Activated CD8-positive, alpha-beta memory T cell treated with anti-CD3 and anti-CD28 coated beads for 48 hours (primary cell): ENCODE data around the gene C3orf20.
"Not testable (repeated sequence)": the region's sequence is repeated elsewhere in the genome, so short reads cannot be mapped to it uniquely, and the experiment has no call there.

Experiments used
- DNase-seq, 3 experiments: peaks; one replicate each; pipeline ENCODE4 v3.0.0-alpha.2; 2020; ENCODE audit warnings: low read depth in 2 of 3, low spot score in 2 of 3

Gene C3orf20

GRCh38 chr3:14752979-14753378, 78.0 kb downstream of the C3orf20 start:
- DNase-seq = not testable (repeated sequence)

- DNase-seq = no peak
These were observed 82.3 kb downstream of the C3orf20 start for GRCh38 chr3:14757153-14757700.

GRCh38 chr3:14758297-14758696, 83.4 kb downstream of the C3orf20 start:
- DNase-seq = no peak

GRCh38 chr3:14758959-14759358, 84.0 kb downstream of the C3orf20 start:
- no peak for DNase-seq

GRCh38 chr3:14760185-14760584, 85.2 kb downstream of the C3orf20 start:
- DNase-seq = no peak

GRCh38 chr3:14761121-14761672, 86.3 kb downstream of the C3orf20 start:
- no peak for DNase-seq

GRCh38 chr3:14761866-14762265, 86.9 kb downstream of the C3orf20 start:
- DNase-seq = no peak

- DNase-seq = no peak
These were observed 87.8 kb downstream of the C3orf20 start for GRCh38 chr3:14762701-14763100.

GRCh38 chr3:14764331-14765059, 89.6 kb downstream of the C3orf20 start:
- no peak for DNase-seq

GRCh38 chr3:14765060-14765400, 90.1 kb downstream of the C3orf20 start:
- DNase-seq = no peak

- no peak for DNase-seq
These were observed 90.9 kb downstream of the C3orf20 start for GRCh38 chr3:14765576-14766427.

- no peak for DNase-seq
These were observed 91.7 kb downstream of the C3orf20 start for GRCh38 chr3:14766428-14767244.

- no peak for DNase-seq
These were observed 92.5 kb downstream of the C3orf20 start for GRCh38 chr3:14767245-14768051.

- no peak for DNase-seq
These were observed 93.3 kb downstream of the C3orf20 start for GRCh38 chr3:14768182-14768790.

GRCh38 chr3:14768881-14769280, 93.9 kb downstream of the C3orf20 start:
- no peak for DNase-seq

- no peak for DNase-seq
These were observed 94.8 kb downstream of the C3orf20 start for GRCh38 chr3:14769544-14770325.

- no peak for DNase-seq
These were observed 95.7 kb downstream of the C3orf20 start for GRCh38 chr3:14770591-14770990.

- DNase-seq = no peak
These were observed 96.9 kb downstream of the C3orf20 start for GRCh38 chr3:14771593-14772497.
